Brain microvascular endothelial cell (primary cell): ENCODE results near the gene NSUN6.

Experiments
- DNase-seq: peaks from one replicate; pipeline ENCODE4 v3.0.0-alpha.2; 2020
- H3K27ac ChIP-seq: fragments of 250-450 bp; sonication (Bioruptor Pico); 2 replicates; pipeline ENCODE4 v1.5.1; 2020; ENCODE audit warnings: mild to moderate bottlenecking, moderate library complexity
- H3K27me3 ChIP-seq: fragments of 250-450 bp; sonication (Bioruptor Pico); replicated peaks from 2 replicates; pipeline ENCODE4 v1.5.1; 2020; ENCODE audit warnings: mild to moderate bottlenecking
- H3K36me3 ChIP-seq: fragments of 250-450 bp; sonication (Bioruptor Pico); replicated peaks from 2 replicates; pipeline ENCODE4 v1.5.1; 2020; ENCODE audit warnings: mild to moderate bottlenecking
- H3K4me3 ChIP-seq: 2 replicates; pipeline ENCODE4 v1.5.1; 2011; ENCODE audit warnings: low read depth, mild to moderate bottlenecking, control low read depth, low read length, moderate library complexity
- in situ Hi-C: cut with HindIII; loops from 2 replicates; pipeline ENCODE4 v1.10.0; 2017; ENCODE audit warnings: low sequenced_read_pairs, low pct_ligation_motif_present
- TF ChIP-seq, protein P1 (sequence below): IDR thresholded peaks from 2 replicates; pipeline ENCODE4 v1.5.1; 2011; ENCODE audit warnings: low read depth, mild to moderate bottlenecking, moderate library complexity, low read length, control low read depth, inconsistent platforms; ENCODE audit errors: missing control alignments

Gene NSUN6

DNA sequence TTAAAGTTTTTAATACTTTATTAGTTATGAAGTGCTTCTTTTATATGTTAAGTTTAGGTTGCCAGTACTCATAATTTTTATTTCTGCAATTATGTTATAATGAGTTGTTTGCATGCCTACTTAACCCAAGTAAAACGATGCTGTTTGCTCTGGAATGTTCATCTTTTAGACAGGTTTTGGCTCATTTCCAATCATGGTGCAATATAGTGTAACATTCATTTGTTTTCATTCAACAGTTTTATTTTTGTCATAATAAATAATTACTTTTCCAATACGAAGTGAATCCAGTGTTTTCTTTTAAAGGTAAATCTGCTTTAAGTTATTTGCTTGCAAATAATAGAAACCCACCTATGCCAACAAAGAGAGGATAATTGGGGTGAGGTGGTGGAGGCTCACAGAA lies 30.0 kb upstream of the NSUN6 start:
- H3K27ac ChIP-seq = peak overlapping the region; percentile 66
- no peak overlapping the region for H3K4me3 ChIP-seq
- DNase-seq = no peak
- TF ChIP-seq, protein P1, sequence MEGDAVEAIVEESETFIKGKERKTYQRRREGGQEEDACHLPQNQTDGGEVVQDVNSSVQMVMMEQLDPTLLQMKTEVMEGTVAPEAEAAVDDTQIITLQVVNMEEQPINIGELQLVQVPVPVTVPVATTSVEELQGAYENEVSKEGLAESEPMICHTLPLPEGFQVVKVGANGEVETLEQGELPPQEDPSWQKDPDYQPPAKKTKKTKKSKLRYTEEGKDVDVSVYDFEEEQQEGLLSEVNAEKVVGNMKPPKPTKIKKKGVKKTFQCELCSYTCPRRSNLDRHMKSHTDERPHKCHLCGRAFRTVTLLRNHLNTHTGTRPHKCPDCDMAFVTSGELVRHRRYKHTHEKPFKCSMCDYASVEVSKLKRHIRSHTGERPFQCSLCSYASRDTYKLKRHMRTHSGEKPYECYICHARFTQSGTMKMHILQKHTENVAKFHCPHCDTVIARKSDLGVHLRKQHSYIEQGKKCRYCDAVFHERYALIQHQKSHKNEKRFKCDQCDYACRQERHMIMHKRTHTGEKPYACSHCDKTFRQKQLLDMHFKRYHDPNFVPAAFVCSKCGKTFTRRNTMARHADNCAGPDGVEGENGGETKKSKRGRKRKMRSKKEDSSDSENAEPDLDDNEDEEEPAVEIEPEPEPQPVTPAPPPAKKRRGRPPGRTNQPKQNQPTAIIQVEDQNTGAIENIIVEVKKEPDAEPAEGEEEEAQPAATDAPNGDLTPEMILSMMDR = no peak
- in situ Hi-C loops = no loop called here
- peaks cover 2% of the 10 kb centered on the region for H3K36me3 ChIP-seq
- no peaks in the 10 kb centered on the region for H3K27me3 ChIP-seq

DNA sequence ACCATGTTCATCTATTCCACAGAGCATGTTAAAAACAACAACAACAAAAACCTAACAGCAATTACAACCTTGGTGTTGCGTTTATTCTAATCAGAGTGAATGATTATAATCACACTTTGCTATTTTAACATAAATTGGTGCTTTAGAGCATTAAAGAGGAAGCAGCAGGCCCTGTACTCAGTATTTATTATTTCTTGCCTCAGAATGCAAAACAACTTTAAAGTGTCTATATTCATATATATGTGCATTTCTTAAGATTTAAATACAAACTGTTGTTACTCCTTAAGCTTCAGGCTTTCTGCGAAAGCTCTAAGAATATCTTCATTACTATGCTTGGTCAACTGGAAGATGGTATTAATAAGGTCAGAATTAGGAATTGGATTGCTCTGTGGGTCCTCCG lies 29.4 kb upstream of the NSUN6 start:
- peaks cover 3% of the 10 kb centered on the region for H3K36me3 ChIP-seq
- peak overlapping the region; percentile 66 for H3K27ac ChIP-seq
- no peak overlapping the region for H3K4me3 ChIP-seq
- in situ Hi-C loops = no loop called here
- TF ChIP-seq, protein P1 = no peak
- DNase-seq = no peak
- H3K27me3 ChIP-seq = no peaks in the 10 kb centered on the region

DNA sequence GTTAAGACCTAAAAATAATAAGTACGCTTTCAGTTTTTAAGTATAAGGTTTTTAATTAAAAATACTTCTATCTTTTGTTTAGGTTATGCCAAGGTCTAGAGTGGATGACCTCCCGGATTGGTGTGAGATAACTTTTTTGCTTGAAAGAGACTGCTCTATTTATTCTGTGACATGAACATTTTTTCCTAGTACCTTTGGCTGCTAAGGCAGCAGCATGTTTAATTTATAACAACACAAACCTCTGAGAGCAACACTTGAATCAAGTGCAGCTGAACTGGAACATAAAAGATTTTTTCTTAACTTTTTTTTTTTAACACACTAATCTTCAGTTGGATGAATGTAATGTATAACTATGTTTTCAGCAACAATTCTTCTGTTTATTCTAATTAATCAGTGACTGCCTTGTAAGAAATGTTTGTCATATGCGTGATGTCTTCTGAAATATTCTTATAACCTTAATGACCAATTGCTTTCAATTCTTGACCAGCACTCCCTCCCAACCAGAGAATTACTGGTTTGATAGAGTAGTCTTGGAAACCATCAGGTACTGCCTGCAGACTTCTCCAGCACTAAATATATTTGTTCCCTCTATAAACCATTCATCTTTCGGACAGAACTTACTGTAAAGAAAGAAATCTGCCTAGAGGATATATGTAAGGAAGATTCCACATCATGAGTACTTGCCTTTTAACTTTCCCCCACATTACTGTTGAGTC lies 23.9 kb upstream of the NSUN6 start:
- no peak for DNase-seq
- peaks cover 23% of the 10 kb centered on the region for H3K36me3 ChIP-seq
- H3K27me3 ChIP-seq = no peaks in the 10 kb centered on the region
- TF ChIP-seq, protein P1 = no peak
- no peak overlapping the region for H3K4me3 ChIP-seq
- in situ Hi-C loops = no loop called here
- no peak overlapping the region for H3K27ac ChIP-seq

DNA sequence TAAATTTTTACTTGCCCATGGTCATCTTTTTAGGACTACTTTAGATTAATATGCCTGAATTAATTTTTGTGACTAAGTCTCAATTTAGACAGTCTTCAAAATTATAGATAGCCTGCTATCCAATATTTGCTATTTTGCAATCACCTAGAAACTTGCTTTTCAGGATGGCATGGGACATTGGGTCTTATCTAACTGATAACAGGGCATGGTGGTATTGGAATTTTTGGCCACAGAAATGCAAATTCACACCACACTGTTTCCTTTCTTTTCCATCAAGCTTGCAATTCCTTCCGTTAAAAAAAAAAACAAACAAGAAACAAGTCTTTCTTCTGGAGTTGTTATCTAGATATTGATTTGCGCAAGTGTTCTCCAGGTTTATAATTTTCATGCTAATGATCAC lies 16.6 kb upstream of the NSUN6 start:
- Histone ChIP-seq H3K27me3 (no peaks in the 10 kb centered on the region), H3K4me3 (no peak overlapping the region), H3K36me3 (peaks cover 6% of the 10 kb centered on the region), H3K27ac (no peak overlapping the region)
- DNase-seq = no peak
- TF ChIP-seq, protein P1 = no peak
- in situ Hi-C loops = no loop called here

DNA sequence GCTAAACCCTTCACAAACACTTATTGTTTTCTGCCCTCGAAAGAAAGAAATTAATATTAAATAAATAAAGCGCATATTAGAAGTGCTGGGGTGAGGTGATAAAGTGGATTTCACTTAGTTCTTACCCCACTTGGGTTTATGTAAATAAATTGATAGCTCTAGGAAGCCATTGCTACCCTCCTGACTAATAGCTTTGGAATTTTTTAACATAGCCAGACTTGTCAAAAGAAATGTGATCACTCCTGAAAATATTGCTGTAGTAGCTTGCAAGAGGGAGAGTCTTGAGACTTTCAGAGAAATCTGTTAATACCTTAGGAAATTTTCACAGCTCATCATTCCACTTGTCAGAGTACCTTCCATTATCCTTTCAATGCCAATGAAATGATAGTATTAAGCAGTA lies 15.4 kb upstream of the NSUN6 start:
- TF ChIP-seq, protein P1 = no peak
- Histone ChIP-seq H3K36me3 (peaks cover 2% of the 10 kb centered on the region), H3K27me3 (no peaks in the 10 kb centered on the region), H3K4me3 (no peak overlapping the region), H3K27ac (peak overlapping the region; percentile 30)
- in situ Hi-C loops = no loop called here
- no peak for DNase-seq
